NCI-H82 treated with DMSO at 0.1 percent for 48 hours (cell line): ENCODE data around the gene CCNK.

Experiments used
- DNase-seq: peaks from one replicate; lab custom pipeline; 2025; ENCODE audit not compliant: unreplicated experiment; lab: John Stamatoyannopoulos, UW

Gene CCNK

GRCh38 chr14:99480917-99481744, at the start of gene CCNK:
Gene CCNK (plus strand): TSS chr14:99481409. CDS start chr14:99492678, 11,269 bp downstream.
- peak; percentile 91 for DNase-seq

GRCh38 chr14:99431986-99432385, 49.2 kb upstream of the CCNK start:
- no peak for DNase-seq

GRCh38 chr14:99432485-99432884, 48.7 kb upstream of the CCNK start:
- no peak for DNase-seq

- DNase-seq: no peak
Observed at GRCh38 chr14:99435327-99435726, 45.9 kb upstream of the CCNK start.

GRCh38 chr14:99436247-99437180, 44.7 kb upstream of the CCNK start:
- DNase-seq: no peak

- no peak for DNase-seq
Observed at GRCh38 chr14:99437706-99438105, 43.5 kb upstream of the CCNK start.

- DNase-seq: no peak
Observed at GRCh38 chr14:99440278-99440677, 40.9 kb upstream of the CCNK start.

- no peak for DNase-seq
Observed at GRCh38 chr14:99441157-99441870, 39.9 kb upstream of the CCNK start.

- no peak for DNase-seq
Observed at GRCh38 chr14:99441918-99442317, 39.3 kb upstream of the CCNK start.

GRCh38 chr14:99445931-99446330, 35.3 kb upstream of the CCNK start:
- no peak for DNase-seq

GRCh38 chr14:99447739-99448138, 33.5 kb upstream of the CCNK start:
- DNase-seq: no peak

- DNase-seq: no peak
Observed at GRCh38 chr14:99450266-99450665, 30.9 kb upstream of the CCNK start.

- DNase-seq: no peak
Observed at GRCh38 chr14:99451234-99451633, 30.0 kb upstream of the CCNK start.

GRCh38 chr14:99452968-99453367, 28.2 kb upstream of the CCNK start:
- no peak for DNase-seq

GRCh38 chr14:99454246-99454645, 27.0 kb upstream of the CCNK start:
- no peak for DNase-seq

GRCh38 chr14:99459481-99460100, 21.6 kb upstream of the CCNK start:
- DNase-seq: no peak

- DNase-seq: no peak
Observed at GRCh38 chr14:99460793-99461192, 20.4 kb upstream of the CCNK start.

- no peak for DNase-seq
Observed at GRCh38 chr14:99461411-99462085, 19.7 kb upstream of the CCNK start.

- no peak for DNase-seq
Observed at GRCh38 chr14:99462210-99462609, 19.0 kb upstream of the CCNK start.

- DNase-seq: no peak
Observed at GRCh38 chr14:99463974-99464373, 17.2 kb upstream of the CCNK start.
